A549 (cell line): ENCODE measurements around the gene EBF3. TPM values are rescaled to one million over a fixed set of nuclear protein-coding genes. Genes with fewer than 3 reads are reported as not detected.

Experiments
- ATAC-seq, 2 experiments: fragments of 200-7000 bp in 1 of 2; fragments of >200 bp in 1 of 2; cut with Nextera tagmentation in 1 of 2; cut with Tn5 transposase in 1 of 2; 3 replicates each; pipeline versions ENCODE4 v1.8.0 to v1.9.1; 2018 to 2020; ENCODE audit warnings: mild to moderate bottlenecking in 1 of 2, moderate library complexity in 1 of 2
- CTCF ChIA-PET: fragments of 300-600 bp; sonication (Branson Sonifier 250); formaldehyde crosslinking; extraction: SDS; loops from one replicate; lab custom pipeline; 2021; ENCODE audit warnings: antibody characterized with exemption, inconsistent platforms; lab: Yijun Ruan, JAX
- POLR2A ChIA-PET: fragments of 350-600 bp; formaldehyde crosslinking; extraction: SDS; loops from one replicate; lab custom pipeline; 2021; ENCODE audit warnings: antibody characterized with exemption, inconsistent platforms; lab: Yijun Ruan, JAX
- DNase-seq, 2 experiments: peaks; one replicate each; pipeline versions ENCODE4 v3.0.0 to v3.0.0-alpha.2; 2011 to 2016; ENCODE audit warnings: low read depth in 1 of 2, low spot score in 1 of 2
- FAIRE-seq: peaks from 2 replicates; lab custom pipeline; 2011; peaks lifted over from hg19 to GRCh38; lab: Jason Lieb, UNC
- H3K27ac ChIP-seq, 2 experiments: fragments of >200 bp; sonication (Bioruptor Twin); formaldehyde crosslinking; 3 replicates each; pipeline ENCODE4 v1.5.1; 2016 to 2017
- H3K4me1 ChIP-seq: fragments of >200 bp; sonication (Bioruptor Twin); formaldehyde crosslinking; 3 replicates; pipeline ENCODE4 v1.6.1; 2016
- H3K4me2 ChIP-seq: fragments of >200 bp; sonication (Bioruptor Twin); formaldehyde crosslinking; 3 replicates; pipeline ENCODE4 v1.6.1; 2016
- H3K4me3 ChIP-seq: fragments of >200 bp; sonication (Bioruptor Twin); formaldehyde crosslinking; 3 replicates; pipeline ENCODE4 v1.5.1; 2016
- H3K9me3 ChIP-seq: fragments of >200 bp; sonication (Bioruptor Twin); formaldehyde crosslinking; 3 replicates; pipeline ENCODE4 v1.6.1; 2016
- ATOH8 ChIP-seq: fragments of 250-450 bp; sonication (Bioruptor Pico); IDR thresholded peaks from 2 replicates; pipeline ENCODE4 v1.5.0; 2020; ENCODE audit warnings: low read depth, mild to moderate bottlenecking, moderate library complexity
- BCL3 ChIP-seq: fragments of >200 bp; sonication (Bioruptor Twin); formaldehyde crosslinking; IDR thresholded peaks from 3 replicates; pipeline ENCODE4 v1.6.1; 2016
- CBX8 ChIP-seq: fragments of 200-600 bp; sonication (generic); IDR thresholded peaks from 2 replicates; pipeline ENCODE4 v1.6.1; 2016
- CEBPB ChIP-seq, 2 experiments: fragments of >200 bp in 1 of 2; sonication (Bioruptor Twin) in 1 of 2; formaldehyde crosslinking in 1 of 2; IDR thresholded peaks; 2 replicates each; pipeline ENCODE4 v1.6.1; 2012 to 2016
- EHMT2 ChIP-seq: fragments of 200-600 bp; sonication (generic); IDR thresholded peaks from 2 replicates; pipeline ENCODE4 v1.6.1; 2016; ENCODE audit warnings: antibody characterized with exemption, low read depth, mild to moderate bottlenecking, moderate library complexity
- ESRRA ChIP-seq: fragments of 150-350 bp; IDR thresholded peaks from 2 replicates; pipeline ENCODE4 v1.6.1; 2014; ENCODE audit warnings: mild to moderate bottlenecking, low read length, borderline replicate concordance
- FOSL2 ChIP-seq, 2 experiments: fragments of 450-650 bp in 1 of 2; fragments of >200 bp in 1 of 2; sonication (Bioruptor Twin) in 1 of 2; formaldehyde crosslinking; IDR thresholded peaks; 2 replicates each; pipeline versions ENCODE4 v1.5.0 to v1.6.1; 2016 to 2020; ENCODE audit warnings: mild to moderate bottlenecking in 1 of 2, moderate library complexity in 1 of 2
- GATA3 ChIP-seq: IDR thresholded peaks from 2 replicates; pipeline ENCODE4 v1.6.1; 2012; ENCODE audit warnings: borderline replicate concordance
- HES2 ChIP-seq: fragments of >200 bp; sonication (Bioruptor Twin); formaldehyde crosslinking; IDR thresholded peaks from 2 replicates; pipeline ENCODE4 v1.6.1; 2016
- HEYL ChIP-seq: fragments of 250-450 bp; sonication (Bioruptor Pico); IDR thresholded peaks from 2 replicates; pipeline ENCODE4 v1.8.0; 2021; ENCODE audit warnings: mild to moderate bottlenecking, moderate library complexity
- MAZ ChIP-seq: fragments of 150-350 bp; IDR thresholded peaks from 2 replicates; pipeline ENCODE4 v1.6.1; 2014; ENCODE audit warnings: antibody characterized with exemption, low read depth, low read length, borderline replicate concordance
- MYC ChIP-seq: IDR thresholded peaks from 2 replicates; pipeline ENCODE4 v1.6.1; 2012; ENCODE audit warnings: mild to moderate bottlenecking, inconsistent platforms, low read length, improper control_type of control experiment, borderline replicate concordance
- NPAS2 ChIP-seq: fragments of 250-450 bp; sonication (Bioruptor Pico); IDR thresholded peaks from 2 replicates; pipeline ENCODE4 v1.8.0; 2022; ENCODE audit warnings: mild to moderate bottlenecking, moderate library complexity, borderline replicate concordance
- NR3C1 ChIP-seq: fragments of >200 bp; sonication (Bioruptor Twin); formaldehyde crosslinking; IDR thresholded peaks from 3 replicates; pipeline ENCODE4 v1.6.1; 2017
- PBX3 ChIP-seq: IDR thresholded peaks from 2 replicates; pipeline ENCODE4 v1.6.1; 2012
- PHF8 ChIP-seq: fragments of 200-600 bp; sonication (generic); IDR thresholded peaks from 2 replicates; pipeline ENCODE4 v1.6.1; 2016; ENCODE audit warnings: low read depth, mild to moderate bottlenecking, antibody characterized with exemption, moderate library complexity, borderline replicate concordance
- POLR2AphosphoS2 ChIP-seq: conservative IDR thresholded peaks from 2 replicates; pipeline ENCODE4 v1.6.1; 2012; ENCODE audit warnings: low read length, improper control_type of control experiment, inconsistent platforms
- REST ChIP-seq: fragments of 200-600 bp; sonication (generic); IDR thresholded peaks from 2 replicates; pipeline ENCODE4 v1.6.1; 2016; ENCODE audit warnings: antibody characterized with exemption, mild to moderate bottlenecking, moderate library complexity
- RFX5 ChIP-seq: fragments of 450-650 bp; IDR thresholded peaks from 2 replicates; pipeline ENCODE4 v1.7.1; 2014; ENCODE audit warnings: antibody characterized with exemption, mild to moderate bottlenecking, moderate library complexity
- RNF2 ChIP-seq: fragments of 200-600 bp; sonication (generic); IDR thresholded peaks from 2 replicates; pipeline ENCODE4 v1.6.1; 2016; ENCODE audit warnings: low read depth, mild to moderate bottlenecking, antibody characterized with exemption, moderate library complexity, borderline replicate concordance
- ZC3H11A ChIP-seq: fragments of 450-650 bp; IDR thresholded peaks from 2 replicates; pipeline ENCODE4 v1.6.1; 2014; ENCODE audit warnings: antibody characterized with exemption, mild to moderate bottlenecking
- WGBS: methylation state at CpG from one replicate; pipeline ENCODE4 v1.1.6; 2017; ENCODE audit errors: missing lambda C conversion rate; 5-methylcytosine and 5-hydroxymethylcytosine counted together
- polyA plus RNA-seq, 4 experiments: library from polyadenylated mRNA; depleted of rRNA in 3 of 4; stranded (reverse); fragments of >200 nt; fragmentation: RNase III in 1 of 4; extraction: RNeasy Plus Mini Kit Qiagen cat#74134 plus additional on column Dnase treatment in 1 of 4; gene quantifications; 2 replicates in 3 of 4; 3 replicates in 1 of 4; pipeline ENCODE4 v1.2.3, GENCODE V29; 2011 to 2017

Gene EBF3
- polyA plus RNA-seq, 2 of the 4 experiments (the other 2 are of a cell fraction) = 0.12 TPM; not detected in 1

GRCh38 chr10:129812398-129812797, 151.7 kb downstream of the EBF3 start:
- no peak for ATAC-seq
- CTCF ChIA-PET = no interaction called here

GRCh38 chr10:129811208-129811607, 152.9 kb downstream of the EBF3 start:
- Histone ChIP-seq H3K4me2 (no peak overlapping the region), H3K4me1 (no peaks in the 10 kb centered on the region), H3K4me3 (no peak overlapping the region), H3K9me3 (no peaks in the 10 kb centered on the region), H3K27ac (no peak overlapping the region)
- ChIA-PET CTCF (no interaction called here), POLR2A (no interaction called here)
- FAIRE-seq = no peak
- 14% methylated on average over 6 of the region's 9 CpGs for WGBS
- TF ChIP-seq HES2 (no peak), REST (no peak), MAZ (no peak), ZC3H11A (no peak), PBX3 (no peak), ATOH8 (CRISPR knock-in tag) (no peak), FOSL2 (IDR thresholded peaks at IDR 0.05) (no peak), FOSL2 (CRISPR knock-in tag; IDR thresholded peaks at IDR 0.05) (no peak), POLR2AphosphoS2 (no peak), PHF8 (no peak), GATA3 (no peak), RFX5 (no peak), EHMT2 (no peak), HEYL (CRISPR knock-in tag) (no peak), ESRRA (no peak), NPAS2 (CRISPR knock-in tag) (no peak), NR3C1 (no peak), CBX8 (no peak)
- no peak for DNase-seq
- no peak for ATAC-seq

More at GRCh38 chr10:129812398-129812797, 151.7 kb downstream of the EBF3 start:
- DNase-seq (no peak), FAIRE-seq (no peak)
- POLR2A ChIA-PET = no interaction called here
- Histone ChIP-seq H3K4me2 (no peak overlapping the region), H3K9me3 (no peaks in the 10 kb centered on the region), H3K27ac (no peak overlapping the region), H3K4me3 (no peak overlapping the region), H3K4me1 (no peaks in the 10 kb centered on the region)
- WGBS = 10% methylated on average over 7 of the region's 7 CpGs
- no peak for TF ChIP-seq RNF2

GRCh38 chr10:129809841-129810240, 154.2 kb downstream of the EBF3 start:
- no peak overlapping the region for H3K4me2 ChIP-seq
- no peaks in the 10 kb centered on the region for H3K9me3 ChIP-seq
- CTCF ChIA-PET = no interaction called here
- no peak for ATAC-seq
- TF ChIP-seq CEBPB (IDR thresholded peaks at IDR 0.05) (no peak), ZC3H11A (no peak), ATOH8 (CRISPR knock-in tag) (no peak), HES2 (no peak), BCL3 (no peak), MAZ (no peak), MYC (no peak)
- DNase-seq = no peak
- no peaks in the 10 kb centered on the region for H3K4me1 ChIP-seq
- WGBS = 26% methylated on average over 13 of the region's 13 CpGs
- POLR2A ChIA-PET = no interaction called here
- no peak overlapping the region for H3K4me3 ChIP-seq
- FAIRE-seq = no peak
- no peak overlapping the region for H3K27ac ChIP-seq
